ENCODE results near the gene MMRN2. TPM values are rescaled to one million over a fixed set of nuclear protein-coding genes. Genes with fewer than 3 reads are reported as not detected.
"Not testable (repeated sequence)": the region's sequence is repeated elsewhere in the genome, so short reads cannot be mapped to it uniquely, and the experiment has no call there.

The MMRN2 gene
- total and polyA plus RNA-seq, 7 donors: 12.0 to 29.0 (median 16.4) TPM

DNA sequence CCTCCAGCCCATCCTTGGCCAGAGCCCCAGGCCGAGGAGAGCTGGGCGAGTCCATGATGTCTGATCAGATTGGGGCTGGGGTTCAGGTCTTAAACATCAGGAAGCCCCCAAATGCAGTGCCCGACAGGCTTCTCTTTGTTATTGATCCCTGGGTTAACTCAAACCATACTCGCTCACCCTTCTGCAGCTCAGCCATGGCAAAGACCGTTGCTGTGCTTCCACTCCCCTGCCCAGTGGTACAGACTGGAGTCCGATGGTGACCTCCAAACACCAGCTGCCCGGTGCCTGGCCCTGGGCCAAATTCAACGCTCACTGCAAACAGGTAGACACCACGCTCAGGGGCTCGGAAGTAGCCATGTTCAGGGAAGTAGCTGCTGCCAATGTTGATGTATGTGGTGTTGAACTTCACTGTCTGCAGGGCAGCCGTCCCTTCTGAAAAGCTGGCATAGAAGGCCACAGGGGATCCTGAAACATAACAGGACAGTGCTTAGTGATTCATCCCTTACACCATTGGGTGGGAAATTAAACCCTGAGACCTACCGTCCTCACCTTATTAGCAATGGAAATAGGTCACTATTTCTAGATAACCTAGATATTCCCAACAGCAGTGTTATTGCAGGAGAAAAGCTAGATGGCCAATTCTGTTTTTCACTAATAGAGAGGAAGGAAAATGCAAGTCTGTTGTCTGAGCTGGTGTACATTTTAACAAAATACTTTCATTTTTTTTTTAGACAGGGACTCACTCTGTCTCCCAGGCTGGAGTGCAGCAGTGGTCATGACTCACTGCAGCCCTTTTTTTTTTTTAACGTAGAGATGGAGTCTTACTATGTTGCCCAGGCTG, 20.5 kb downstream of the MMRN2 start:
- ATAC-seq: peak in 1 of 4 donors; percentile 23
- 61 to 76% (median 63%) methylated on average over 13 of the region's 13 CpGs for WGBS, 3 donors
- no peak overlapping the region for H3K27ac ChIP-seq

DNA sequence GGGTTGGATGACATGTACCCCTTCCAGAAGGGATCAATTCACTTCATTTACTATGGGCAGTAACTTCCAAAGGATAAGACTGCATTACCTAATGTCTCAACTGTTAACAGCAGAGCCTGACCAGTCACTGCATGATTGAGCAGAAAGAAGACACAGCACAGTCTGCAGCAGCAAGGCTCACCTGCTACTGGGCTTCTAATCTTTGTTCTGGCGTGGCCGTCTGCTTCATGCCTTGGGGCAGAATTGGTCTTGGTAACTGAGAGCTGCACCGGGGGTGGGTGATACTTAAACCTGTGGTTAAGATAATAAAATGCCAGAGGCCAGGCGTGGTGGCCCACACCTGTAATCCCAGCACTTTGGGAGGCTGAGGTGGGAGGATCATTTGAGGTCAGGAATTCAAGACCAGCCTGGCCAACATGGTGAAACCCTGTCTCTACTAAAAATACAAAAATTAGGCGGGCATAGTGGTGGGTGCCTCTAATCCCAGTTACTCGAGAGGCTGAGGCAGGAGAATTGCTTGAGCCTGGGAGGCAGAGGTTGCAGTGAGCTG, 23.2 kb downstream of the MMRN2 start:
- H3K27me3 ChIP-seq (ENCODE audit: insufficient read depth in 3 of 3, low read length in 2 of 3); H3K9me3 ChIP-seq; intact Hi-C loops (cut with DNase I); H3K27ac ChIP-seq; DNase-seq; ATAC-seq; H3K4me3 ChIP-seq; H3K4me1 ChIP-seq: not testable (repeated sequence)
- WGBS, 3 donors: 79 to 90% (median 86%) methylated on average over 6 of the region's 6 CpGs
- peaks cover 0 to 49% of the 10 kb centered on the region in 2 donors for H3K36me3 ChIP-seq (ENCODE audit: insufficient read depth in 1 of 2, low read depth in 1 of 2)

More for the DNA sequence above, 20.5 kb downstream of the MMRN2 start:
- intact Hi-C loops (cut with DNase I): no loop called here
- DNase-seq: no peak
- TF ChIP-seq, protein P1, sequence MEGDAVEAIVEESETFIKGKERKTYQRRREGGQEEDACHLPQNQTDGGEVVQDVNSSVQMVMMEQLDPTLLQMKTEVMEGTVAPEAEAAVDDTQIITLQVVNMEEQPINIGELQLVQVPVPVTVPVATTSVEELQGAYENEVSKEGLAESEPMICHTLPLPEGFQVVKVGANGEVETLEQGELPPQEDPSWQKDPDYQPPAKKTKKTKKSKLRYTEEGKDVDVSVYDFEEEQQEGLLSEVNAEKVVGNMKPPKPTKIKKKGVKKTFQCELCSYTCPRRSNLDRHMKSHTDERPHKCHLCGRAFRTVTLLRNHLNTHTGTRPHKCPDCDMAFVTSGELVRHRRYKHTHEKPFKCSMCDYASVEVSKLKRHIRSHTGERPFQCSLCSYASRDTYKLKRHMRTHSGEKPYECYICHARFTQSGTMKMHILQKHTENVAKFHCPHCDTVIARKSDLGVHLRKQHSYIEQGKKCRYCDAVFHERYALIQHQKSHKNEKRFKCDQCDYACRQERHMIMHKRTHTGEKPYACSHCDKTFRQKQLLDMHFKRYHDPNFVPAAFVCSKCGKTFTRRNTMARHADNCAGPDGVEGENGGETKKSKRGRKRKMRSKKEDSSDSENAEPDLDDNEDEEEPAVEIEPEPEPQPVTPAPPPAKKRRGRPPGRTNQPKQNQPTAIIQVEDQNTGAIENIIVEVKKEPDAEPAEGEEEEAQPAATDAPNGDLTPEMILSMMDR (IDR thresholded peaks at IDR 0.05): no peak
- Histone ChIP-seq H3K4me3 (no peak overlapping the region), H3K36me3 (ENCODE audit: insufficient read depth in 1 of 2, low read depth in 1 of 2) (peaks cover 0 to 33% of the 10 kb centered on the region in 2 donors), H3K27me3 (ENCODE audit: insufficient read depth in 3 of 3, low read length in 2 of 3) (no peaks in the 10 kb centered on the region), H3K9me3 (no peaks in the 10 kb centered on the region), H3K4me1 (peaks cover 3% of the 10 kb centered on the region)

DNA sequence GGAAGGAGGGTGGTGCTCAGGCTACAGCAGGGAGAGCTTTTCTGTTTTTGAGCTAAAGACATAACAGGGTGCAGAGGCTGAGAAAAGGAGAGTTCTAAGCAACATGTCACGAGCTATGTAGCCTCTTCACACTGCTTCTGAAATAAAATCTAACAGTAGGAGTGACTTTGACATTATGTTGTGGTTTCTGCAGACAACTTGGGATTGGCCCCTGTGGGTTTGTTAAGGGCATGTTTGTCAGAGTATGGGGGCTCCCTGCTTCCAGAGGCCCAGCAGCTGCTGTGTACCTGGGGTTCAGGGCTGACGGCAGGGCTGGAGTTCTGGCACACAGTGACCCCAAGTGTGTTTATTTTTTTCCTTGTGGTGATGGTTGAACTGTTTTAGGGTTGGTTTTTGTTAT, 24.7 kb downstream of the MMRN2 start:
- intact Hi-C loops (cut with DNase I): no loop called here
- TF ChIP-seq, protein P1 (IDR thresholded peaks at IDR 0.05): no peak
- H3K27me3 ChIP-seq (ENCODE audit: insufficient read depth in 3 of 3, low read length in 2 of 3): no peaks in the 10 kb centered on the region
- H3K4me3 ChIP-seq: no peak overlapping the region
- WGBS, 3 donors: 83 to 92% (median 86%) methylated on average over 2 of the region's 2 CpGs
- DNase-seq (no peak), ATAC-seq (no peak)
- peaks cover 3% of the 10 kb centered on the region for H3K4me1 ChIP-seq
- no peaks in the 10 kb centered on the region for H3K9me3 ChIP-seq
- peaks cover 0 to 63% of the 10 kb centered on the region in 2 donors for H3K36me3 ChIP-seq (ENCODE audit: insufficient read depth in 1 of 2, low read depth in 1 of 2)
- no peak overlapping the region for H3K27ac ChIP-seq

DNA sequence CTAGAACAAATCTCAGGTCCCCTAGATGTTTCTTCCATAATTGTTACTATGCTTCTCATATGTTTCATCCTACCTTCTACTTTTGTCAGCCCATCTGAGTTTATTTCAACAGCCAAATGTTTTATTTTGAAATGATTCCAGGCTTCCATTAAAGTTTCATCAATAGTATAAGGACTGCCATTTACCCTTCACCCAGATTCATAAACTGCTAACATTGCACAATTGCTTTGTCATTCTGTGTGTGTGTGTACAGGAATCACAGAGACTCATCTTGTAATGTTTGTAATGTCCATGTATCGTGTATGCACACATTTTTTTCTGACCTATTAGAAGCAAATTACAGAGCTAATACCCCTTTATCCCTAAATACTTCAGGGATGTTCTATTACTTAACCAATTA, 25.5 kb downstream of the MMRN2 start:
- 78 to 86% (median 83%) methylated on average over 1 of the region's 1 CpG for WGBS, 3 donors
- no peak for DNase-seq
- Histone ChIP-seq H3K4me3 (no peak overlapping the region), H3K4me1 (no peaks in the 10 kb centered on the region), H3K27ac (no peak overlapping the region), H3K27me3 (ENCODE audit: insufficient read depth in 3 of 3, low read length in 2 of 3) (no peaks in the 10 kb centered on the region), H3K36me3 (ENCODE audit: insufficient read depth in 1 of 2, low read depth in 1 of 2) (peaks cover 0 to 63% of the 10 kb centered on the region in 2 donors), H3K9me3 (no peaks in the 10 kb centered on the region)
- intact Hi-C loops (cut with DNase I): no loop called here
- TF ChIP-seq, protein P1 (IDR thresholded peaks at IDR 0.05): no peak
- ATAC-seq: no peak

Measured in psoas muscle (tissue), 8 donors.